GDM1 (cell line): ENCODE data around the gene UMOD.

Source experiments
- DNase-seq: peaks from one replicate; lab custom pipeline; 2025; lab: John Stamatoyannopoulos, UW

Gene UMOD

DNA sequence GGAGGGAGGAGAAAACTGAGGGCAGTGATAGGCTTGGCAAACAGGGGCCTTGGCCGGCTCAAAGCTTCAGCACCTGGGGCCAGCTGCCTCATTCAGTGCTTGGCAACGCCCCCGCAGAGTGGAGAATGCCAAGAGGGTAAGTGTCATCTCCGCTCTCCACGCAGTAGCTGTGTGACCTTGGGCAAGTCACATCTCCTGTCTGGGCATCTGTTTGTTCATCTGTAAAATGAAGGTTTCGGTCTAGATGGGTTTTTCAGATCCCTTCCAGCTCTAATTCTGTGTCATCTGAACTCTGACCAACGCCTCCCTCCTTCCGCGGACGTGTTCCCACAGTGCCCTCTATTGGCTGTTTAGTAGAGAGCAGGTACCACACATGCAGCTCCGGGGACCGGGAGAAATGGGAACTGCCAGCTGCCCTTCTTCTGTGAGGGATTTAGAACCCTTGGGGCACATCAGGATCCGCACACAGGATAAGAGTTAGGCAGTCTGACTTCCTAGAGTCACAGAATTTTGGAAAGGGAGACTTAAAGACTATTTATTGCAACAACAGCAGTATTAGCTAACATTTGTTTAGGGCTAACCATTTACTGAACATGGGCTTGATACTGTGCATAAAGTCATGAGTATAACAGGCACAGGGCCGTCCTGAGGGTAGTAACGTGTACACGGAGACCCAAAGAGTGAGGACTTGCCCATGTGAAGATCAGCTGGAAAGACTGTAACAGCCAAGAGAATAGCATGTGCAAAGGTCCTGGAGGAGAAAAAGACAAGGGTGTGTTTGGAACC lies 52.0 kb downstream of the UMOD start:
- peak; percentile 39 for DNase-seq

DNA sequence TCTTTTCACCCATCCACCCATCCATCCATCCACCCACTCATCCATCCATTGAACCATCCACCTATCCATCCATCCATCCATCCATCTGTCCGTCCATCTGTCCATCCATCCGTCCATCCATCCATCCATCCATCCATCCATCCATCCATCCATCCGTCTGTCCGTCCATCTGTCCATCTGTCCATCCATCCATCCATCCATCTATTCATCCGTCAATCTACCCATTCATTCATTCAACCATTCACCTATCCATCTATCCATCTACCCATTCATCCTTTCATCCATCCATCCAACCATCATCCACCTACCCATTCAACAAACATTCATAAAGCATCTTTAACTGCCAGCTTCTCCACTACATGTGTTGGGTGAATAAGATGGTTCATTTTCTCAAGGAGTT lies 54.1 kb downstream of the UMOD start:
- DNase-seq, result no peak

DNA sequence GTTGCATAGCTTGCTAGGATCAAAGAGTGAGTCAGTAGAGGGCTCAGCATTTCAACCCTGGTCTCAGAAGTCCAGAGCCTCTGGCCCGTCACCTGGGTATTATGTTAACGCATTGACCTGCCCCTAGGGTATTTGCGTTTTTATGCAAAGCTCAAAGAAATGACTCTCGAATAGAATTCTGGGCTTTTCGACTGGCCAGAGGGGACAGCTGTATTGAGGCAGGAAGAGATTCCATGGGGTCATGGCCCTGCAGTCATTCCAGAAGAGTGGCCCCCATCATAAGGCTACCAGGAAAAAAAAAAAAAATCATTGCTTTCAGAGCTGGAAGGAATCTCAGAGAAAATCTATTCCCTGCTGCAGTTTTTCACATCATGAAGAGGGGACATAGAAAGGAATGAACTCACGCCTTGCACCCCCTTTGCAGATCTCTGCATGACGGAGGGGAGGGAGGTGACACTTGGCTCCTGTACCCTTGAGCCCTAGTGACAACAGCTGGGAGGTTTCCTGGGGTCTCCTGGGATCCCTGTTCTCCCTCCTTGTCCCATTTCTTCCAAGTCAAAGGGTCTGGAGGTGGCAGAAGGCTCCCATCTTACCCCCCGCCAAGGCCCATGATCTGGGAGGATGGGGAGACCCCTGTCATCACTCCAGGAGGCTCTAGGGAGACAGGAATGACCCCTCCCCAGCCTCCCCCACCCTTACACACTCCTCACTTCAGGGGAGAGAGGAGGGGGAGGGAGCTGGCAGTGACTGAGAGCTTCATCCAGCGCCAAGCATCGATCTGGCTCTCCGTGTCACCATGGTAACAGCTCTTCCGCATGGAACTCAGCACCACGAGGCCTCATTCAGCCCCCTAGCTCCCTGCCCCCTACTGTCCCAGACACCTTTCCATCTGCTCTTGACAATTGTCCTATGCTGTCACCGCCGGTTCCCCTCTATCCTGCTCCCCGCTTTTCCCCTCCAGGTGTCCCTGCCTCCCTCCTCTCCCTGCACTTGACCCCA lies 61.0 kb downstream of the UMOD start:
- no peak for DNase-seq

DNA sequence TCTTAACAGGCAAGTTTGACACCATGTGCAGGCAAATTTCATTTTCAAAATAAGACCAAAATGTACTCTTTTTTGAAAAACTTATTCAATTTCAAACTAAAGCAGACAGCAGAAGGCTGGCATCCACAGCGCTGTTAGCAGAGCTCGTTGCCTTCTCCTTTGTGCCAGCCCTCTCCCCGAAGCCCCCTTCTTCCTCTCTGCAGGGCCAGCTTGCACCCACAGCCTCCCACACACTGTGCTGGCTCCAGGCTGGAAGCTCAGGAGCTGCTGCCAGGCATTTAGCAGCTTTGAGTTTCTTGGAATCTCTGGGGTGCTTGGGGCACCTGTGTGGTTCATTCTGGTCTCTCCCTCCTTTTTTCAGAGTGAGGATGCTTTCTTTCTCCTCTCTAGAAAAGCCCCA lies 62.9 kb downstream of the UMOD start:
- DNase-seq, result no peak

DNA sequence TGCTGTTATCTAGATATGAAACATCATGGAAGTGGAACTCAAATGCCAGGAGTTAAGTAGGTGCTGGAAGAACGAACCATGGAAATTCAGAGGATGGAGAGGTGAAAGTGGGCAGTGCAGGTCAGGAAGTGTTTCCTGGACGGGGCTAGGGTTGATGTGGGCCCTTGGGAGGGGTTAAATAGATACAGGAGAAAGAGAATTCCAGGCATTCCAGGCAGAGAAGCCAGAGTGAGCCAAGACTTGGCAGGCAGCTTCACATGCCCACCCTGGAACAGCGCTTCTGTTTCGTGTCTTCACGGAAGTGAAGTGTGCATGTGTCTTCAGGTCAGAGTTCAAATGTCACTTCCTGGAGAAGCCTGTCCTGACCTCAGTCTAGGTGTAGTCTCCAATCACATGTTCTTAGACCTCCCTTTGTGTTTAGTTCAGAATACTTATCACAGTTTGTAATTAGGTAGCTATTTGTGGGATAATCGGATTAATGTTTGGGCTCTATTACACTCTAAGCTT lies 66.5 kb downstream of the UMOD start:
- no peak for DNase-seq
